ENCODE measurements around the gene ST3GAL4.

ST3GAL4 gene

GRCh38 chr11:126329644-126330211 is 25.8 kb upstream of the ST3GAL4 start:
- DNase-seq (ENCODE audit: low read depth in 2 of 2), result no peak

- DNase-seq (ENCODE audit: low read depth in 2 of 2), result no peak
These were observed 24.2 kb upstream of the ST3GAL4 start for GRCh38 chr11:126331286-126331685.

- DNase-seq (ENCODE audit: low read depth in 2 of 2), result no peak
These were observed 23.2 kb upstream of the ST3GAL4 start for GRCh38 chr11:126332221-126332711.

- no peak for DNase-seq (ENCODE audit: low read depth in 2 of 2)
These were observed 22.3 kb upstream of the ST3GAL4 start for GRCh38 chr11:126333142-126333541.

- DNase-seq (ENCODE audit: low read depth in 2 of 2), result no peak
These were observed 20.6 kb upstream of the ST3GAL4 start for GRCh38 chr11:126334659-126335462.

- DNase-seq (ENCODE audit: low read depth in 2 of 2), result no peak
These were observed 20.1 kb upstream of the ST3GAL4 start for GRCh38 chr11:126335463-126335760.

GRCh38 chr11:126336138-126336541 is 19.3 kb upstream of the ST3GAL4 start:
- DNase-seq (ENCODE audit: low read depth in 2 of 2), result no peak

GRCh38 chr11:126336671-126337101 is 18.8 kb upstream of the ST3GAL4 start:
- DNase-seq (ENCODE audit: low read depth in 2 of 2), result no peak

GRCh38 chr11:126337126-126337473 is 18.4 kb upstream of the ST3GAL4 start:
- no peak for DNase-seq (ENCODE audit: low read depth in 2 of 2)

- no peak for DNase-seq (ENCODE audit: low read depth in 2 of 2)
These were observed 17.8 kb upstream of the ST3GAL4 start for GRCh38 chr11:126337474-126338241.

GRCh38 chr11:126338346-126339055 is 17.0 kb upstream of the ST3GAL4 start:
- no peak for DNase-seq (ENCODE audit: low read depth in 2 of 2)

- no peak for DNase-seq (ENCODE audit: low read depth in 2 of 2)
These were observed 16.2 kb upstream of the ST3GAL4 start for GRCh38 chr11:126339073-126339862.

- no peak for DNase-seq (ENCODE audit: low read depth in 2 of 2)
These were observed 15.5 kb upstream of the ST3GAL4 start for GRCh38 chr11:126339863-126340434.

GRCh38 chr11:126340960-126341606 is 14.4 kb upstream of the ST3GAL4 start:
- DNase-seq (ENCODE audit: low read depth in 2 of 2), result no peak

- no peak for DNase-seq (ENCODE audit: low read depth in 2 of 2)
These were observed 13.7 kb upstream of the ST3GAL4 start for GRCh38 chr11:126341760-126342161.

GRCh38 chr11:126343051-126343450 is 12.4 kb upstream of the ST3GAL4 start:
- no peak for DNase-seq (ENCODE audit: low read depth in 2 of 2)

- no peak for DNase-seq (ENCODE audit: low read depth in 2 of 2)
These were observed 11.1 kb upstream of the ST3GAL4 start for GRCh38 chr11:126344141-126345080.

- DNase-seq (ENCODE audit: low read depth in 2 of 2), result no peak
These were observed 10.2 kb upstream of the ST3GAL4 start for GRCh38 chr11:126345283-126345682.

Data from stimulated activated CD4-positive, alpha-beta T cell treated with anti-CD3 and anti-CD28 coated beads, Interleukin-1b, Interleukin-23, amount 100 ng/mL, for 4 hours (primary cell).